Mesendoderm (in vitro differentiated cells): ENCODE data around the gene BABAM2.

ENCODE experiments used
- DNase-seq: peaks from one replicate; pipeline ENCODE4 v3.0.0; 2013
- H2AK5ac ChIP-seq: 2 replicates; pipeline ENCODE4 v1.6.1; 2013; ENCODE audit warnings: low read length, inconsistent platforms
- H2BK120ac ChIP-seq: 2 replicates; pipeline ENCODE4 v1.6.1; 2013; ENCODE audit warnings: low read depth, mild to moderate bottlenecking, low read length, moderate library complexity, mixed read lengths
- H2BK15ac ChIP-seq: replicated peaks from 2 replicates; pipeline ENCODE4 v1.6.1; 2013; ENCODE audit warnings: low read depth, mild to moderate bottlenecking, moderate library complexity
- H2BK5ac ChIP-seq: 2 replicates; pipeline ENCODE4 v1.6.1; 2013; ENCODE audit warnings: low read length, inconsistent platforms
- H3K18ac ChIP-seq: 2 replicates; pipeline ENCODE4 v1.6.1; 2013; ENCODE audit warnings: mild to moderate bottlenecking, low read length, mixed read lengths
- H3K23ac ChIP-seq: one replicate; pipeline ENCODE4 v1.6.1; 2013; ENCODE audit warnings: low read length
- H3K27ac ChIP-seq: 2 replicates; pipeline ENCODE4 v1.5.1; 2013; ENCODE audit warnings: low read depth, mild to moderate bottlenecking, inconsistent platforms, low read length, moderate library complexity
- H3K27me3 ChIP-seq: 2 replicates; pipeline ENCODE4 v1.6.1; 2013; ENCODE audit warnings: low read length, control low read depth, mild to moderate bottlenecking, inconsistent platforms; ENCODE audit not compliant: insufficient read depth, poor library complexity
- H3K36me3 ChIP-seq: 2 replicates; pipeline ENCODE4 v1.6.1; 2013; ENCODE audit warnings: low read length, inconsistent platforms; ENCODE audit not compliant: control insufficient read depth, insufficient read depth
- H3K4ac ChIP-seq: one replicate; pipeline ENCODE4 v1.6.1; 2013; ENCODE audit warnings: low read depth, mild to moderate bottlenecking, low read length, moderate library complexity
- H3K4me1 ChIP-seq: 2 replicates; pipeline ENCODE4 v1.6.1; 2013; ENCODE audit warnings: low read depth, low read length, inconsistent platforms; ENCODE audit not compliant: control insufficient read depth
- H3K4me2 ChIP-seq: 2 replicates; pipeline ENCODE4 v1.6.1; 2013; ENCODE audit warnings: low read length
- H3K4me3 ChIP-seq: 2 replicates; pipeline ENCODE4 v1.5.1; 2013; ENCODE audit warnings: mild to moderate bottlenecking, low read length
- H3K56ac ChIP-seq: one replicate; pipeline ENCODE4 v1.6.1; 2013; ENCODE audit warnings: low read length
- H3K79me1 ChIP-seq: 2 replicates; pipeline ENCODE4 v1.6.1; 2013; ENCODE audit warnings: low read length, inconsistent platforms
- H3K79me2 ChIP-seq: 2 replicates; pipeline ENCODE4 v1.6.1; 2013; ENCODE audit warnings: mild to moderate bottlenecking, low read length; ENCODE audit not compliant: control insufficient read depth, insufficient read depth
- H3K9ac ChIP-seq: 2 replicates; pipeline ENCODE4 v1.6.1; 2013; ENCODE audit warnings: low read length, inconsistent platforms
- H4K5ac ChIP-seq: one replicate; pipeline ENCODE4 v1.6.1; 2013; ENCODE audit warnings: low read length
- H4K8ac ChIP-seq: one replicate; pipeline ENCODE4 v1.6.1; 2013; ENCODE audit warnings: low read depth, mild to moderate bottlenecking, control low read depth, low read length, moderate library complexity
- WGBS: extraction: QIAGEN DNeasy Blood & Tissue Kit; methylation state at CpG from one replicate; pipeline ENCODE4 v1.1.7; 2013; ENCODE audit warnings: low lambda C conversion rate, missing lambda C conversion rate; ENCODE audit not compliant: insufficient coverage; ENCODE audit errors: extremely low coverage; 5-methylcytosine and 5-hydroxymethylcytosine counted together

Gene BABAM2

DNA sequence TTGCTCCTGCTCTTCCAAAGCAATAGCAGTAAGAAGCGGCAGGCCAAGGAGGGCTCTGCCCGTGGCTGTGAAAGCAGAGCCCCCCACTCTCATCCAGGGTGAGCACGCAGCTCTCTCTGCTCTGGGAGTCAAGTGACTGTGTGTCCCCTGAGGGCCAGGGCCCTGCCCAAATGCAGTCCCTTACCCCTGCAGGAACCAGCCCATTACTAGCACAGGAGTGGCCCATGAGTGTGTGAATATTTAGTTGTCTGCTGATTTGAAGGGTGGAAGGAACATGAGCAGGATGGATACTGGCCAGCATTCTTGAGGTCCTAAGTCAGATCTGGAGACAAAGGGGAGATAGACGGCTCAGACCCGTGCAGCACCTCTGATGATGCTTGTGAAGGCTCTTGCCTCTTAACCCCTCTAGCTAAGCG, 432.5 kb downstream of the BABAM2 start:
- Histone ChIP-seq H3K4me3 (no peak overlapping the region), H4K8ac (no peak overlapping the region), H3K18ac (no peak overlapping the region), H3K4me1 (peaks cover 3% of the 10 kb centered on the region), H3K27me3 (no peaks in the 10 kb centered on the region), H3K27ac (no peak overlapping the region), H3K79me2 (no peaks in the 10 kb centered on the region), H4K5ac (no peak overlapping the region), H2BK5ac (no peak overlapping the region), H3K56ac (no peak overlapping the region), H3K9ac (no peak overlapping the region), H2BK120ac (no peak overlapping the region), H3K4me2 (no peak overlapping the region), H3K79me1 (no peaks in the 10 kb centered on the region), H3K23ac (no peak overlapping the region), H3K36me3 (no peaks in the 10 kb centered on the region), H2AK5ac (no peak overlapping the region), H2BK15ac (no peak overlapping the region), H3K4ac (no peak overlapping the region)
- no peak for DNase-seq
- WGBS: no CpG with 5 or more reads among the region's 6 CpGs

DNA sequence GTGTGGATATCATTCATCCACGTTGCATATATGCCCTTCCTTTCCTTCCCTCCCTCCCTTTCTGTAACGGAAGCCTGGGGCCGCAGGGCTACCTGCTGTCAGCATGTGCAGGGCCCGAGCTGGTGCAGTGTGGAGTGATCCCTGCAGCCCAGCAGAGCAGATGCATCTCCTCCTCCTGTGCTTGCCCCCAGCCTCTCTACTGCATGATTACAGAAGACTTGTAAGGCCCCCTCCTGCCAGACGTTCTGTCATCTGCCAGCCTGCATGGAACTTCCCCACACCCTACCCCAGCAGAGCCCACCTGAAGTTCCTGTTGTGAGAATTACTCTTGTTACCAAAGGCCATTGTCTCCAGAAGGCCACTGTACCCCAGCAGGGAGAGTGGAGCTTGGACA, 434.6 kb downstream of the BABAM2 start:
- Histone ChIP-seq H3K27me3 (no peaks in the 10 kb centered on the region), H3K4me1 (peaks cover 3% of the 10 kb centered on the region), H3K36me3 (no peaks in the 10 kb centered on the region), H3K56ac (no peak overlapping the region), H3K79me2 (no peaks in the 10 kb centered on the region), H3K4me2 (no peak overlapping the region), H3K27ac (no peak overlapping the region), H3K79me1 (no peaks in the 10 kb centered on the region), H4K8ac (no peak overlapping the region), H2BK5ac (no peak overlapping the region), H4K5ac (no peak overlapping the region), H3K9ac (no peak overlapping the region), H3K18ac (no peak overlapping the region), H2AK5ac (no peak overlapping the region), H3K23ac (no peak overlapping the region), H3K4ac (no peak overlapping the region), H2BK15ac (no peak overlapping the region), H3K4me3 (no peak overlapping the region), H2BK120ac (no peak overlapping the region)
- no CpG with 5 or more reads among the region's 5 CpGs for WGBS
- no peak for DNase-seq

DNA sequence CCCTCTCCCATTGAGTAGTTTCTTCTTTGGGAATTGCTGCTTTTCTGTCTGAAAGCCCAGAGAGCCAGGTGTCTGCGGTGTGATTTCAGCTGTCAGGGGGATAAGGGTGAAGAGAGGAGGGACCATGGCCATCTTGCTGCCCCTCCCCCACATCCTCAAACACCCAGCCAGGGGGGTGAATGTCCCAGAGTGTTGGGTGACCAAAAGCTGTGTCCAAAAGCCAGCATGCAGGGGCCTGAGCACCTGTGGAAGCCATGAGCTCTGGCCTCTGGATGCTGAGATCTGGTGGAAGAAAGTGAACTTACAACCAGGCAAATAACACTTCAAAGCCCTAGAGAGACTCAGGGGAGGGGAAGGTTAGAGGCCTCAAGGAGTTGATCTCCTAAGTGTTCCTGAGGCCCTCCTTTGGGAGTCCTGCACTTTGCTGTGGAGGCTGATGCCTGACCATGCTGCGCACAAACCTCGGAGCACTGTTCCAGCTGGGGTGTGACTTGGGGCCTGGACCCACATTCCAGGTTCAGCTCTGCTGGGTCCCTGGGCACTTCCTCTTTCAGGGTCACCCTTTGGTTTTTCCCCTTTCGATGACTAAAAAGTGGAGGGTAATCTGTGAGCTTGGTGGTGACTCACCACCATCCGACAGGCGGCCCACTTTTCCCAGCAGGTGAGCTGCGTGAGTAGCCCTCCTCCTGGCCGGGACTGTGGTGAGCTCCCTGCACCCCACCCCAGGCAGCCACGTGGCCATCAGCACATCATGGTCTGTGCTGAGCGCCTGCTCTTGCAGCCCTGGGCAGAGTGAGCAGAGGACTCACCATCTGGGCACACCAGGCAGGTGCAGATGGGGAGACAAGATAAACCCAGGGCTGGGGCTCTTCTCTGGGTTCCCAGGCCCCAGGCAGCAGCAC, 435.3 kb downstream of the BABAM2 start:
- Histone ChIP-seq H3K4ac (no peak overlapping the region), H3K4me2 (no peak overlapping the region), H3K36me3 (no peaks in the 10 kb centered on the region), H3K4me1 (peaks cover 3% of the 10 kb centered on the region), H3K18ac (no peak overlapping the region), H3K23ac (no peak overlapping the region), H2BK120ac (no peak overlapping the region), H2AK5ac (no peak overlapping the region), H2BK15ac (no peak overlapping the region), H3K4me3 (no peak overlapping the region), H3K27me3 (no peaks in the 10 kb centered on the region), H4K5ac (no peak overlapping the region), H2BK5ac (no peak overlapping the region), H3K27ac (no peak overlapping the region), H3K9ac (no peak overlapping the region), H3K56ac (no peak overlapping the region), H3K79me1 (no peaks in the 10 kb centered on the region), H4K8ac (no peak overlapping the region), H3K79me2 (no peaks in the 10 kb centered on the region)
- WGBS: no CpG with 5 or more reads among the region's 10 CpGs
- DNase-seq: no peak

DNA sequence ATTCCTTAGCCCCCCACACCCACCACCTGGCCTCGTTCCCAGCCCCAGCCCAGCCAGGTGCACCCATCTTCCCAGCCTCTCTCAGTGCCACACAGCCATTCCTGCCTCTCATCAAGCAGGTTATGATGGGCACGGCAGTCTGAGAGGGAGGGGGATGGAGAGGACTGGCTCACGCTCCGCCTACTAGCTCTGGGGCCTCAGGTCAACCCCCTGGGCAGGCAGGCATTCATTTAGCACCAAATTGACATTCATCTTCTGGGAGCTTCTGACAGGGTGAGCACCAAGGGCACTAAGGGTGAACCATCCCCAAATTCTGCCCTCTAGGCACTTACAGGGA, 435.9 kb downstream of the BABAM2 start:
- no peak overlapping the region for H2AK5ac ChIP-seq
- H3K23ac ChIP-seq: no peak overlapping the region
- peaks cover 3% of the 10 kb centered on the region for H3K4me1 ChIP-seq
- no peak overlapping the region for H3K4me3 ChIP-seq
- H3K36me3 ChIP-seq: no peaks in the 10 kb centered on the region
- H3K27me3 ChIP-seq: no peaks in the 10 kb centered on the region
- H3K4ac ChIP-seq: no peak overlapping the region
- no peak overlapping the region for H4K5ac ChIP-seq
- H2BK5ac ChIP-seq: no peak overlapping the region
- H3K9ac ChIP-seq: no peak overlapping the region
- DNase-seq: no peak
- no peak overlapping the region for H4K8ac ChIP-seq
- no CpG with 5 or more reads among the region's 4 CpGs for WGBS
- H2BK120ac ChIP-seq: no peak overlapping the region
- H3K18ac ChIP-seq: no peak overlapping the region
- no peaks in the 10 kb centered on the region for H3K79me1 ChIP-seq
- no peak overlapping the region for H3K4me2 ChIP-seq
- H3K79me2 ChIP-seq: no peaks in the 10 kb centered on the region
- no peak overlapping the region for H3K27ac ChIP-seq
- H3K56ac ChIP-seq: no peak overlapping the region
- H2BK15ac ChIP-seq: no peak overlapping the region

DNA sequence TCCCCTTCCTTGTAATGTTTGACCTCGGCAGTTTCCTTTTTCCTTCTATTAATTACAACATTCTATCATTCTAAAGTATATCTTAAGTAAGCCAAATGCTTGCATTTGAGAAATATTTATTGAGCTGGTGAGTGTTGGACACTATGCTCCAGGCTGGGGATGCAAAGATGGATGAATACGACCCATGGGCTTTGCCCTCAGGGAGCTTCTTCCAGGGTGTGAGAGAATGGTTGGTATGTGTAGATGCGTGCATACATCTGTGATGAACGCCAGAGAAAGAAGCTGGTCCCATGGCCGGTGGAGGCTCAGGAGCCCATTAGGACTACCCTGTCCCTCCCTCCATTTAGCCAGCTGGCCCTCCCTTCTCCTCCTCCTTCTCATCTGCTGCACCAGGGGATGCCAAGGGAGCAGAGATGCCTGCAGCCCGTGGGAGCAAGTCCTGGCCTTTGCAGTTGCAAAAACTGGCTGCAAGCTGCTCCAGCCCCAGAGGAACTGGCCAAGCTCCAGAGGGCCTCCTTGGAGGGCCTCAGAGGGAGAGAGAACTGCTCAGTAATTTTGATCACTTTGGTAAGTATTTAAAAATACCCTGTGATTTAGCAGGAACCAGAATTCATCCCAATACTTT, 436.5 kb downstream of the BABAM2 start:
- H3K27ac ChIP-seq: no peak overlapping the region
- no peak overlapping the region for H2BK15ac ChIP-seq
- H3K9ac ChIP-seq: no peak overlapping the region
- no peaks in the 10 kb centered on the region for H3K79me1 ChIP-seq
- no peak overlapping the region for H3K4me3 ChIP-seq
- H3K23ac ChIP-seq: no peak overlapping the region
- no peak overlapping the region for H2BK120ac ChIP-seq
- no peak overlapping the region for H3K18ac ChIP-seq
- peaks cover 3% of the 10 kb centered on the region for H3K4me1 ChIP-seq
- H4K8ac ChIP-seq: no peak overlapping the region
- H2BK5ac ChIP-seq: no peak overlapping the region
- H3K36me3 ChIP-seq: no peaks in the 10 kb centered on the region
- H3K27me3 ChIP-seq: no peaks in the 10 kb centered on the region
- no peak overlapping the region for H4K5ac ChIP-seq
- H3K79me2 ChIP-seq: no peaks in the 10 kb centered on the region
- WGBS: no CpG with 5 or more reads among the region's 6 CpGs
- no peak overlapping the region for H2AK5ac ChIP-seq
- no peak overlapping the region for H3K56ac ChIP-seq
- DNase-seq: no peak
- H3K4ac ChIP-seq: no peak overlapping the region
- no peak overlapping the region for H3K4me2 ChIP-seq
